ENCODE results near the gene GALNTL6. TPM values are rescaled to one million over a fixed set of nuclear protein-coding genes. Genes with fewer than 3 reads are reported as not detected.

The GALNTL6 gene
- total RNA-seq, 1 experiment from 2014 or later, result not detected

DNA sequence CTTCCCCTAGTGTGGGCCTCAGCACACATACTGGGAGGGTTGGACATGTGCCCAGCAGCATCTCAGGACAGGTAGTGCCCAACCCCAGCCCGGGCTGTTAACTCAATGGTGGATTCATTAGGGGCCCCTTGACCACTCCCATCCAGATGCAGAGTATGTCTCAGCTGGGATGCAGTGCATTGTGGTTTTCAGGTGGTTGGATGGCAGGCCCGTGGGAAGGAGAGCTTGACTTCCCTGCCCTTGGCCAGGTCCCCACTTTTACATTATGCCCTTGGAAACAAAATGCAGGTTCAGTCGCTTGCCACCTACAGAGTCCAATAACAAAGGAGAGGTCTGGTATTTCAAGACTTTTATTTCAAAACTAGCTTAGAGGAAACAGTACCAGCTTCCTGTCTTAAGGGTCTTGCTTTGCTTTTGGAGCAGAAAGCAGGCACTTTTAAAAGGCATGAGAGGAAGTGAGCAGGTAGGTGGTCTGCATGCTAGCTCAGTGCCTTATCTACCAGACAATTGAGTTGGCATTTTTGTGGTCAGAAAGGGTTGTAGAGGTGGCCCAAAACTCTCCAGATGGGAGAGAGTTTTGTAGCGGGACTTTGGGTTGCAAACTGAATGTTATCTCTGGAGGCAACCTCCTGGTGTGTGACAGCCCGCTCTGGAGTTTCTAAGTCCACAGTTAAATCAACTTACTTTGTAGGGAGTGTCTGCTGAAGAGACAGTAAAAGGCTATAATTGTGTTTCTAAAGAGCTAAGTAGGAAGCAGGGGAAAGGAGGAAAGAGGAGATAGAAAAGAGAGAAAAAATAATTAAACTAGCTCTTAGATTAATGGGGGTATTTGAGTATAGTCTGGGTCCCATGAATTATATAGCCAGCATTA lies 171.0 kb downstream of the GALNTL6 start:
- Histone ChIP-seq H2AFZ (no peak overlapping the region), H3K79me2 (ENCODE audit: low read depth) (no peaks in the 10 kb centered on the region), H3K4me1 (replicated peaks; ENCODE audit: insufficient read depth) (no peaks in the 10 kb centered on the region), H3K9me3 (ENCODE audit: insufficient read depth, low read depth) (no peaks in the 10 kb centered on the region), H3K36me3 (ENCODE audit: low read depth) (no peaks in the 10 kb centered on the region), H3K4me3 (no peak overlapping the region), H3K27me3 (ENCODE audit: insufficient read depth, low read depth) (no peaks in the 10 kb centered on the region), H3F3A (ENCODE audit: insufficient read depth, low read depth) (no peaks in the 10 kb centered on the region), H3K4me2 (no peak overlapping the region), H3K27ac (no peak overlapping the region), H3K9me2 (ENCODE audit: insufficient read depth) (no peaks in the 10 kb centered on the region), H4K20me1 (ENCODE audit: insufficient read depth) (no peaks in the 10 kb centered on the region)
- no peak for DNase-seq
- intact Hi-C loops (cut with micrococcal nuclease; ENCODE audit: unreplicated experiment), result no loop called here
- TF ChIP-seq, protein P1, sequence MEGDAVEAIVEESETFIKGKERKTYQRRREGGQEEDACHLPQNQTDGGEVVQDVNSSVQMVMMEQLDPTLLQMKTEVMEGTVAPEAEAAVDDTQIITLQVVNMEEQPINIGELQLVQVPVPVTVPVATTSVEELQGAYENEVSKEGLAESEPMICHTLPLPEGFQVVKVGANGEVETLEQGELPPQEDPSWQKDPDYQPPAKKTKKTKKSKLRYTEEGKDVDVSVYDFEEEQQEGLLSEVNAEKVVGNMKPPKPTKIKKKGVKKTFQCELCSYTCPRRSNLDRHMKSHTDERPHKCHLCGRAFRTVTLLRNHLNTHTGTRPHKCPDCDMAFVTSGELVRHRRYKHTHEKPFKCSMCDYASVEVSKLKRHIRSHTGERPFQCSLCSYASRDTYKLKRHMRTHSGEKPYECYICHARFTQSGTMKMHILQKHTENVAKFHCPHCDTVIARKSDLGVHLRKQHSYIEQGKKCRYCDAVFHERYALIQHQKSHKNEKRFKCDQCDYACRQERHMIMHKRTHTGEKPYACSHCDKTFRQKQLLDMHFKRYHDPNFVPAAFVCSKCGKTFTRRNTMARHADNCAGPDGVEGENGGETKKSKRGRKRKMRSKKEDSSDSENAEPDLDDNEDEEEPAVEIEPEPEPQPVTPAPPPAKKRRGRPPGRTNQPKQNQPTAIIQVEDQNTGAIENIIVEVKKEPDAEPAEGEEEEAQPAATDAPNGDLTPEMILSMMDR (conservative IDR thresholded peaks at IDR 0.05), result no peak
- no peak for TF ChIP-seq EZH2 (IDR thresholded peaks at IDR 0.05; ENCODE audit: low read depth)
- BruUV-seq (replicated peaks), result no TSS peak
- POLR2A ChIA-PET (ENCODE audit: unreplicated experiment), result no interaction called here
- CTCF ChIA-PET, result no interaction called here

DNA sequence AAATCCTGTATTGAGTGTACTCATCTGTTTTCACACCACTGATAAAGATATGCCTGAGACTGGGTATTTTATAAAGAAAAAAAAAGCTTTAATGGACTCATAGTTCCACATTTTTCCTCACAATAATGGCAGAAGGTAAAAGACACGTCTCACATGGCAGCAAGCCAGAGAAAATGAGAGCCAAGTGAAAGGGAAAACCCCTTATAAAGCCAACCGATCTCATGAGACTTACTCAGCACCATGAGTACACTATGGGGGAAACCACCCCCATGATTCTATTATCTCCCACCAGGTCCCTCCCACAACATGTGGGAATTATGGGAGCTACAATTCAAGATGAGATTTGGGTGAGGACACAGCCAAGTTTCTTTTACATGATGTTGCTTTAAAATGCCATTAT lies 171.9 kb downstream of the GALNTL6 start:
- BruUV-seq (replicated peaks), result no TSS peak
- intact Hi-C loops (cut with micrococcal nuclease; ENCODE audit: unreplicated experiment), result no loop called here
- Histone ChIP-seq H3K27me3 (ENCODE audit: insufficient read depth, low read depth) (no peaks in the 10 kb centered on the region), H3K4me1 (replicated peaks; ENCODE audit: insufficient read depth) (no peaks in the 10 kb centered on the region), H4K20me1 (ENCODE audit: insufficient read depth) (no peaks in the 10 kb centered on the region), H3K27ac (no peak overlapping the region), H3K4me2 (no peak overlapping the region), H2AFZ (no peak overlapping the region), H3K9me2 (ENCODE audit: insufficient read depth) (no peaks in the 10 kb centered on the region), H3K36me3 (ENCODE audit: low read depth) (no peaks in the 10 kb centered on the region), H3F3A (ENCODE audit: insufficient read depth, low read depth) (no peaks in the 10 kb centered on the region), H3K9me3 (ENCODE audit: insufficient read depth, low read depth) (no peaks in the 10 kb centered on the region), H3K79me2 (ENCODE audit: low read depth) (no peaks in the 10 kb centered on the region), H3K4me3 (no peak overlapping the region)
- POLR2A ChIA-PET (ENCODE audit: unreplicated experiment), result no interaction called here
- TF ChIP-seq, protein P1 (conservative IDR thresholded peaks at IDR 0.05), result no peak
- no peak for TF ChIP-seq EZH2 (IDR thresholded peaks at IDR 0.05; ENCODE audit: low read depth)
- no peak for DNase-seq
- CTCF ChIA-PET, result no interaction called here

- no peak overlapping the region for H2AFZ ChIP-seq
- H3F3A ChIP-seq (ENCODE audit: insufficient read depth, low read depth), result no peaks in the 10 kb centered on the region
- H3K4me1 ChIP-seq (replicated peaks; ENCODE audit: insufficient read depth), result no peaks in the 10 kb centered on the region
- H3K27me3 ChIP-seq (ENCODE audit: insufficient read depth, low read depth), result no peaks in the 10 kb centered on the region
- no peak overlapping the region for H3K4me2 ChIP-seq
- H3K27ac ChIP-seq, result no peak overlapping the region
- DNase-seq, result no peak
- no peak overlapping the region for H3K4me3 ChIP-seq
- H3K9me2 ChIP-seq (ENCODE audit: insufficient read depth), result no peaks in the 10 kb centered on the region
- H3K79me2 ChIP-seq (ENCODE audit: low read depth), result no peaks in the 10 kb centered on the region
- H3K36me3 ChIP-seq (ENCODE audit: low read depth), result no peaks in the 10 kb centered on the region
- ChIA-PET POLR2A (ENCODE audit: unreplicated experiment) (no interaction called here), CTCF (no interaction called here)
- no TSS peak for BruUV-seq (replicated peaks)
- no peaks in the 10 kb centered on the region for H3K9me3 ChIP-seq (ENCODE audit: insufficient read depth, low read depth)
- no peaks in the 10 kb centered on the region for H4K20me1 ChIP-seq (ENCODE audit: insufficient read depth)
- TF ChIP-seq, protein P1 (conservative IDR thresholded peaks at IDR 0.05), result no peak
- TF ChIP-seq EZH2 (IDR thresholded peaks at IDR 0.05; ENCODE audit: low read depth), result no peak
- intact Hi-C loops (cut with micrococcal nuclease; ENCODE audit: unreplicated experiment), result no loop called here
These were observed 180.0 kb downstream of the GALNTL6 start for GRCh38 chr4:171993247-171993646.
